ENCODE results near the gene TTC21A. TPM values are rescaled to one million over a fixed set of nuclear protein-coding genes. Genes with fewer than 3 reads are reported as not detected.

Gene TTC21A
- total RNA-seq, 1 donor from 2014 or later = 12.3 TPM

- H3K4me1 Mint-ChIP-seq = peaks cover 51% of the 10 kb centered on the region
- TF ChIP-seq CTCF (IDR thresholded peaks at IDR 0.05; ENCODE audit: unreplicated experiment) = no peak
These were observed 70.3 kb downstream of the TTC21A start for GRCh38 chr3:39177708-39178332.

GRCh38 chr3:39178553-39178952, 71.1 kb downstream of the TTC21A start:
- no peak for DNase-seq (ENCODE audit: low spot score in 2 of 2, unreplicated experiment in 2 of 2)
- no peaks in the 10 kb centered on the region for H3K36me3 Mint-ChIP-seq
- H3K27me3 Mint-ChIP-seq (ENCODE audit: low read depth) = no peaks in the 10 kb centered on the region
- peaks cover 5% of the 10 kb centered on the region for H3K9me3 Mint-ChIP-seq
- H3K4me1 Mint-ChIP-seq = peaks cover 55% of the 10 kb centered on the region
- peak overlapping the region; percentile 65 for H3K4me3 Mint-ChIP-seq
- TF ChIP-seq CTCF (IDR thresholded peaks at IDR 0.05; ENCODE audit: unreplicated experiment) = no peak
- peak overlapping the region; percentile 86 for H3K27ac Mint-ChIP-seq

More at GRCh38 chr3:39177708-39178332, 70.3 kb downstream of the TTC21A start:
- H3K36me3 Mint-ChIP-seq = no peaks in the 10 kb centered on the region
- peak; percentile 57 to 75 for DNase-seq (ENCODE audit: low spot score in 2 of 2, unreplicated experiment in 2 of 2)
- peak overlapping the region; percentile 68 for H3K4me3 Mint-ChIP-seq
- H3K27ac Mint-ChIP-seq = peak overlapping the region; percentile 99
- peaks cover 5% of the 10 kb centered on the region for H3K9me3 Mint-ChIP-seq
- no peaks in the 10 kb centered on the region for H3K27me3 Mint-ChIP-seq (ENCODE audit: low read depth)

DNA sequence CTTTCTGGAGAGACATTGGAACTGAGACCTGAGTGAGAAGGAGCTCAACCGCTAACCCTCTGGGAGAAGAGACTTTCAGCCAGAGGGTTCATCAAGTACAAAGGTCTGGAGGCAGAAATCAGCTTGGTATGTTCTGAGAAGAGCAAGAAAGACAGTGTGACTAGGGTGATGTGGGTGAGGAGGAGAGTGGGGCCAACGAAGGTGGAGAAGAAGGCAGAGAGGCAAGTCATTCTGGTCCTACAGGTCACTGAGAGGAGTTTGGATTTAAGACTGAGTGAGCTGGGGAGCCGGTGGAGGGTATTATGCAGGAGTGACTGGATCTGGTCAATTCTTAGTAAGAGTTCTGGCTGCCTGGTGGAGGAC, 72.7 kb downstream of the TTC21A start:
- Mint-ChIP-seq H3K4me1 (peaks cover 51% of the 10 kb centered on the region), H3K4me3 (peak overlapping the region; percentile 61), H3K36me3 (no peaks in the 10 kb centered on the region), H3K27ac (peak overlapping the region; percentile 71), H3K9me3 (no peaks in the 10 kb centered on the region), H3K27me3 (ENCODE audit: low read depth) (no peaks in the 10 kb centered on the region)
- DNase-seq (ENCODE audit: low spot score in 2 of 2, unreplicated experiment in 2 of 2) = no peak
- no peak for TF ChIP-seq CTCF (IDR thresholded peaks at IDR 0.05; ENCODE audit: unreplicated experiment)

DNA sequence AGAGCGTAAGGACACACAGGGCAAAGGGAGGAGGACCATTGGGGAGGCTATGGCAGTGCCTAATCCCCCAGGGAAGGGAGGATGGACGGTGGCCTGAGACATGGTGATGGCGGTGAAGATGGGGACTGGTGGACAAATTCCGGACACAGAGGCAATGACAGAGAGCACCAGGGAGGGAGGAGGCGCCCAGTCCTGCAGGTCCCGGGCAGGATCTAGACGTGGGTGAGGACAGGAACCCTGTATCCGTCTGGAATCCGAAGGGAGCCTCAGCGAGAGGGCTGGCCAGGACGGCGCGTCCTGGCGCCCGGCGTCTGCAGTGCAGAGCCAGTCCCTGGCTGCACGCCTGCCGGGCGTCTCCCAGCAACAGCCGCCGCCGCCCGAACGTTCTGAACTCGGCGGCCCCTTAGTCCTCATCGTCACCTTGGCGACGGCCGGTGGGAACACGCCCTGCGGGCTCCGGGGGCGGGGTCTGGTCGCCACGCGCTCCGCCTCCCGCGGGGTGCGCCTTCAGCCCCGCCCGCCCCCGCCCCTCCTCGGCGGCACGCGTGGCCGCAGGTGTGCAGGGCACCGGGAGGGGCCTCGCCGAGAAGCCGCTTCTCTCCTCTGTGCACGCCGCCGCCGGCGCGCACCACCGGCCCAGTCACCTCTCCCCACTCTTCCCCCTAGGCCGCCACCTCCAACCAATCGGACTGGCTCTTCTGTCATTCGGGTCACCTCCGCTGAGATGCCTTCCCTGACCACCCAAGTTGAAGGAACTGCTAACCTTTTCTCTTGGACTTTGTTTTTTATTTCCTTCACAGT, 73.3 kb downstream of the TTC21A start:
- no peak for TF ChIP-seq CTCF (IDR thresholded peaks at IDR 0.05; ENCODE audit: unreplicated experiment)
- H3K9me3 Mint-ChIP-seq = no peaks in the 10 kb centered on the region
- H3K27me3 Mint-ChIP-seq (ENCODE audit: low read depth) = no peaks in the 10 kb centered on the region
- peak overlapping the region; percentile 85 for H3K27ac Mint-ChIP-seq
- DNase-seq (ENCODE audit: low spot score in 2 of 2, unreplicated experiment in 2 of 2) = peak; percentile 74 to 91
- H3K36me3 Mint-ChIP-seq = no peaks in the 10 kb centered on the region
- H3K4me3 Mint-ChIP-seq = peak overlapping the region; percentile 64
- H3K4me1 Mint-ChIP-seq = peaks cover 49% of the 10 kb centered on the region

DNA sequence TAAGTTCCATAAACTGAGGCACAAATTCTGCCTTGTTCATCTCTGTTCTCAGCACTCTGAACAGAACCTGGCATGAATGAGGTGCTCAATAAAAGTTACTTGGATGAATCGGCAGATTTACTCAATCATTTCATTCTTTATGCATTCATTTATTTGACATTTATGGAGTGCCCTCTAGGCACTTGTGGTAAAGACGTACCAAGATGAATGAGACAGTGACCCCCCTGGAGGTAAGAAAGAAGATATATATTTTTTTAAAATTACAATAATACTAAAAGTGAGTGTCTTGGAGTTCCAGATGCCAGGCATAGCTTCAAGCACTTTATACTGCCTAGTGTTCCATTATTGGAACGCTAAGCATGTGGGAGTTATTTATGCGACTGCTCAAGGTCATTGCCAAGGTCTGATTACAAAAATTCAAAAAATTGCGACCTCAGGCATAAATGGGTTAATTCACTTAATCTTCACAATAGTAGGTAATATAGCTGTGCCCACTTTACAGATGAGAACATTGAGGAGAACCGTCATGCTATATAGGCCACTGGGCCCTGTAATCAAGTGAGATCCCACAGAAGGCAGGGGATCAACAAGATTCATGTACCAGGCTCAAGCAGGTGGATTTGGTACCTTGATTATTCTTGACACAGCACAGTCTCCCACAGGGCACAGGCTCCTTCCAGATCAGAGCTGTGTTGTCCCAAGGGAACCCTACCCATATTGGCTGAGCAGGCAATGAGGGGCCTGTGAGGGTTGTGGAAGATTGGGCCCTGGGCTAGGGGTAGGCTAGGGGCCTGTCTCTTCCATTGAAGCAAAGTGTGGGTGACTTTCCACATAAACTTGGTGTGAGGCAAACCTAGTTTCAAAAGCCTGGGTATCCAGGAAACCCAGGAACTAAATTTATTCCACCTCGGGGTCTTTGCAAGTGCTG, 74.2 kb downstream of the TTC21A start:
- H3K27me3 Mint-ChIP-seq (ENCODE audit: low read depth) = no peaks in the 10 kb centered on the region
- no peaks in the 10 kb centered on the region for H3K36me3 Mint-ChIP-seq
- no peak for TF ChIP-seq CTCF (IDR thresholded peaks at IDR 0.05; ENCODE audit: unreplicated experiment)
- H3K9me3 Mint-ChIP-seq = no peaks in the 10 kb centered on the region
- H3K4me1 Mint-ChIP-seq = peaks cover 43% of the 10 kb centered on the region
- H3K27ac Mint-ChIP-seq = peak overlapping the region; percentile 85
- DNase-seq (ENCODE audit: low spot score in 2 of 2, unreplicated experiment in 2 of 2) = no peak
- H3K4me3 Mint-ChIP-seq = peak overlapping the region; percentile 64
